Cortex of kidney (tissue), 1 donor: Measurements from ENCODE around the gene IGFLR1.

Source experiments
- DNase-seq: peaks from one replicate; lab custom pipeline; 2025; lab: John Stamatoyannopoulos, UW

Gene IGFLR1

GRCh38 chr19:35739275-35740107 lies 2.8 kb downstream of the IGFLR1 start:
- DNase-seq: no peak

GRCh38 chr19:35738887-35739229 lies 3.4 kb downstream of the IGFLR1 start:
- DNase-seq: no peak

- DNase-seq: no peak
Observed at GRCh38 chr19:35738021-35738886, 4.0 kb downstream of the IGFLR1 start.

- no peak for DNase-seq
Observed at GRCh38 chr19:35736913-35737886, 5.1 kb downstream of the IGFLR1 start.

- no peak for DNase-seq
Observed at GRCh38 chr19:35734889-35735288, 7.4 kb downstream of the IGFLR1 start.

- no peak for DNase-seq
Observed at GRCh38 chr19:35734273-35734672, 8.0 kb downstream of the IGFLR1 start.

GRCh38 chr19:35733180-35734125 lies 8.8 kb downstream of the IGFLR1 start:
- no peak for DNase-seq

GRCh38 chr19:35732540-35733179 lies 9.6 kb downstream of the IGFLR1 start:
- no peak for DNase-seq

- DNase-seq: no peak
Observed at GRCh38 chr19:35731779-35732405, 10.4 kb downstream of the IGFLR1 start.

GRCh38 chr19:35731353-35731752 lies 10.9 kb downstream of the IGFLR1 start:
- no peak for DNase-seq

GRCh38 chr19:35730326-35730725 lies 11.9 kb downstream of the IGFLR1 start:
- no peak for DNase-seq

- DNase-seq: no peak
Observed at GRCh38 chr19:35729763-35730162, 12.5 kb downstream of the IGFLR1 start.

GRCh38 chr19:35729021-35729420 lies 13.2 kb downstream of the IGFLR1 start:
- DNase-seq: no peak

- DNase-seq: no peak
Observed at GRCh38 chr19:35727956-35728706, 14.1 kb downstream of the IGFLR1 start.

- no peak for DNase-seq
Observed at GRCh38 chr19:35727053-35727955, 14.9 kb downstream of the IGFLR1 start.

- DNase-seq: no peak
Observed at GRCh38 chr19:35725216-35725861, 16.9 kb downstream of the IGFLR1 start.

- DNase-seq: no peak
Observed at GRCh38 chr19:35724560-35724959, 17.7 kb downstream of the IGFLR1 start.
